HepG2 (cell line): Measurements from ENCODE around the gene PTPRF. TPM values are rescaled to one million over a fixed set of nuclear protein-coding genes. Genes with fewer than 3 reads are reported as not detected.

Experiments
- KAT7 ChIP-seq: IDR thresholded peaks from 2 replicates; pipeline ENCODE4 v1.6.1; 2018; ENCODE audit warnings: borderline replicate concordance, missing compliant biosample characterization
- SRSF4 ChIP-seq: fragments of 200-400 bp; formaldehyde crosslinking; IDR thresholded peaks from one replicate; pipeline ENCODE4 v1.6.1; 2018; ENCODE audit warnings: mild to moderate bottlenecking, low read depth, low read length, moderate library complexity; ENCODE audit not compliant: poor library complexity, severe bottlenecking
- XRCC5 ChIP-seq: fragments of 200-400 bp; formaldehyde crosslinking; optimal IDR thresholded peaks from 2 replicates; pipeline ENCODE3; 2017; ENCODE audit warnings: mild to moderate bottlenecking, low read length
- ZNF160 ChIP-seq: sonication (generic); formaldehyde crosslinking; IDR thresholded peaks from 2 replicates; pipeline ENCODE4 v1.8.0; 2022; ENCODE audit warnings: mild to moderate bottlenecking, inconsistent platforms, missing genetic modification reagents
- ZNF343 ChIP-seq: sonication (generic); formaldehyde crosslinking; IDR thresholded peaks from 2 replicates; pipeline ENCODE4 v1.4.0; 2020; ENCODE audit warnings: mild to moderate bottlenecking, missing genetic modification reagents
- ZNF446 ChIP-seq: sonication (generic); formaldehyde crosslinking; IDR thresholded peaks from 2 replicates; pipeline ENCODE4 v1.5.0; 2020; ENCODE audit warnings: mild to moderate bottlenecking, missing genetic modification reagents
- polyA plus RNA-seq, 8 experiments: library from polyadenylated mRNA; depleted of rRNA in 3 of 8; stranded (reverse) in 7 of 8; unstranded in 1 of 8; fragments of >200 nt; fragmentation: Illumina TruSeq in 4 of 8; extraction: Trizol in 4 of 8; gene quantifications; 2 replicates each; pipeline versions ENCODE4 v1.2.1 to v1.2.3, GENCODE V29; 2011 to 2016; ENCODE audit warnings: low read depth in 4 of 8, missing spikeins in 1 of 8, mixed read lengths in 1 of 8; ENCODE audit not compliant: insufficient read depth in 1 of 8
- total RNA-seq, 5 experiments: library from RNA; depleted of rRNA; stranded (reverse); fragments of >200 nt; fragmentation: Illumina TruSeq; extraction: Trizol; gene quantifications; 2 replicates each; pipeline ENCODE4 v1.2.3, GENCODE V29; 2016; ENCODE audit warnings: low read depth in 1 of 5
- TF ChIP-seq, protein P1 (sequence below): sonication (generic); formaldehyde crosslinking; conservative IDR thresholded peaks from 2 replicates; pipeline ENCODE4 v1.8.0; 2022; ENCODE audit warnings: mild to moderate bottlenecking, moderate library complexity, missing genetic modification reagents
- TF ChIP-seq, protein P2 (sequence below): sonication (generic); formaldehyde crosslinking; IDR thresholded peaks from 2 replicates; pipeline ENCODE4 v1.4.0; 2020; ENCODE audit warnings: missing genetic modification reagents
- TF ChIP-seq, protein P3 (sequence below): sonication (generic); formaldehyde crosslinking; IDR thresholded peaks from 2 replicates; pipeline ENCODE4 v1.5.1; 2020; ENCODE audit warnings: missing genetic modification reagents, mild to moderate bottlenecking, borderline replicate concordance
- TF ChIP-seq, protein P4 (sequence below): sonication (generic); formaldehyde crosslinking; conservative IDR thresholded peaks from 2 replicates; pipeline ENCODE4 v1.4.0; 2020; ENCODE audit warnings: mild to moderate bottlenecking, missing genetic modification reagents, moderate library complexity
- TF ChIP-seq, protein P5 (sequence below): IDR thresholded peaks from 2 replicates; pipeline ENCODE4 v1.6.1; 2016; ENCODE audit warnings: low read depth, control low read depth

The PTPRF gene
- total and polyA plus RNA-seq, 2 of the 13 experiments (the other 11 are each of a cell fraction or from before 2014, with no cell fraction given), result 55.9 to 167 TPM

DNA sequence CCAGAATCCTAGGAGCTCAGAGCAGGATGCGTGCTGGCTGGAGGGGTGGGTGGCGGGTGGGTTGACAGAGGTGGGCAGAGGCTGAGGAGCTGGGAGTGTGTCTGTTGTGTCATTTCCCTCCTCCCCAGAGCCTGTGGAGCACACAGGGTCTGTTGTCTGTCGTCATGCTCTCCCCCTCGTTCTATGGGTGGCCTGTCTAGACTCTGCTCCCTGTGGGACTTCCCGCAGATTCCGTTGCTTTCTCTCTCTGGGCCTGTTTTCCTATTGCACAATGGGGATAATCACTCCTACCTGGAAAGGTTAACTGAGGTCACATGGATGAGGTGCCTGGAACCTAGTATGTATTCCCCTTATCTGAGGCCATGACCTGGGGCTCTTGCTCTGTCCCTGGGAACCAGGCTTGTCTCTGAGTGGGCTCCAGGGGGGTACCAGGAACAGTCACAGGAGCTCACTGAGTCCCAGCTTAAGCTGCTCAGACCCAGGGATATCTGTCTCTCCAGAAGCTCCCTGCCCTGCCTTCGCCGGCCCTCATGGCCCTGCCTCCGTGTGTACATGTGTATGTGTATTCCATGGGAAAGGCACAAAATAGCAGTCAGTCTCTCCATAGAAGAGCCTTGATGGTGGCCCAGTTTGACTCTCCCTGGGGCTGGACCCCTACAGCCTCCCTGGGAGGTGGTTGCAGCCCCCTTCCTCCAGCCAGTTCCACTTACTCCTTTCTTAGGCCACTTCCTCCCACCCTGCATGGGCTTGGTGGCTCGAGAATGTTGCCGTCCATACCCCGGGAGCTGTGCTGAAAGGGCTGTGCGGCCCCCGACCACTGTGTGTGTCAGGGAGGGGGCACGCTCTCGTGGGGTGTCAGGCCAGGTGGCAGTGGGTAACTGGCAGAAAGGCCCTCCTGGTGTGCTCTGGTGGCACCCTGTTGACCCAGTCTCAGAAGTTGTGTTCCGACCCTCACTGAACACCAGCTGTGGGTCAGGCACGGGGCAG is 17.9 kb downstream of the PTPRF start (continued):
- TF ChIP-seq, protein P1, sequence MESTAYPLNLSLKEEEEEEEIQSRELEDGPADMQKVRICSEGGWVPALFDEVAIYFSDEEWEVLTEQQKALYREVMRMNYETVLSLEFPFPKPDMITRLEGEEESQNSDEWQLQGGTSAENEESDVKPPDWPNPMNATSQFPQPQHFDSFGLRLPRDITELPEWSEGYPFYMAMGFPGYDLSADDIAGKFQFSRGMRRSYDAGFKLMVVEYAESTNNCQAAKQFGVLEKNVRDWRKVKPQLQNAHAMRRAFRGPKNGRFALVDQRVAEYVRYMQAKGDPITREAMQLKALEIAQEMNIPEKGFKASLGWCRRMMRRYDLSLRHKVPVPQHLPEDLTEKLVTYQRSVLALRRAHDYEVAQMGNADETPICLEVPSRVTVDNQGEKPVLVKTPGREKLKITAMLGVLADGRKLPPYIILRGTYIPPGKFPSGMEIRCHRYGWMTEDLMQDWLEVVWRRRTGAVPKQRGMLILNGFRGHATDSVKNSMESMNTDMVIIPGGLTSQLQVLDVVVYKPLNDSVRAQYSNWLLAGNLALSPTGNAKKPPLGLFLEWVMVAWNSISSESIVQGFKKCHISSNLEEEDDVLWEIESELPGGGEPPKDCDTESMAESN (CRISPR knock-in tag), result peak; percentile 83; the same call in 1 of the 2 replicates
- TF ChIP-seq, protein P2, sequence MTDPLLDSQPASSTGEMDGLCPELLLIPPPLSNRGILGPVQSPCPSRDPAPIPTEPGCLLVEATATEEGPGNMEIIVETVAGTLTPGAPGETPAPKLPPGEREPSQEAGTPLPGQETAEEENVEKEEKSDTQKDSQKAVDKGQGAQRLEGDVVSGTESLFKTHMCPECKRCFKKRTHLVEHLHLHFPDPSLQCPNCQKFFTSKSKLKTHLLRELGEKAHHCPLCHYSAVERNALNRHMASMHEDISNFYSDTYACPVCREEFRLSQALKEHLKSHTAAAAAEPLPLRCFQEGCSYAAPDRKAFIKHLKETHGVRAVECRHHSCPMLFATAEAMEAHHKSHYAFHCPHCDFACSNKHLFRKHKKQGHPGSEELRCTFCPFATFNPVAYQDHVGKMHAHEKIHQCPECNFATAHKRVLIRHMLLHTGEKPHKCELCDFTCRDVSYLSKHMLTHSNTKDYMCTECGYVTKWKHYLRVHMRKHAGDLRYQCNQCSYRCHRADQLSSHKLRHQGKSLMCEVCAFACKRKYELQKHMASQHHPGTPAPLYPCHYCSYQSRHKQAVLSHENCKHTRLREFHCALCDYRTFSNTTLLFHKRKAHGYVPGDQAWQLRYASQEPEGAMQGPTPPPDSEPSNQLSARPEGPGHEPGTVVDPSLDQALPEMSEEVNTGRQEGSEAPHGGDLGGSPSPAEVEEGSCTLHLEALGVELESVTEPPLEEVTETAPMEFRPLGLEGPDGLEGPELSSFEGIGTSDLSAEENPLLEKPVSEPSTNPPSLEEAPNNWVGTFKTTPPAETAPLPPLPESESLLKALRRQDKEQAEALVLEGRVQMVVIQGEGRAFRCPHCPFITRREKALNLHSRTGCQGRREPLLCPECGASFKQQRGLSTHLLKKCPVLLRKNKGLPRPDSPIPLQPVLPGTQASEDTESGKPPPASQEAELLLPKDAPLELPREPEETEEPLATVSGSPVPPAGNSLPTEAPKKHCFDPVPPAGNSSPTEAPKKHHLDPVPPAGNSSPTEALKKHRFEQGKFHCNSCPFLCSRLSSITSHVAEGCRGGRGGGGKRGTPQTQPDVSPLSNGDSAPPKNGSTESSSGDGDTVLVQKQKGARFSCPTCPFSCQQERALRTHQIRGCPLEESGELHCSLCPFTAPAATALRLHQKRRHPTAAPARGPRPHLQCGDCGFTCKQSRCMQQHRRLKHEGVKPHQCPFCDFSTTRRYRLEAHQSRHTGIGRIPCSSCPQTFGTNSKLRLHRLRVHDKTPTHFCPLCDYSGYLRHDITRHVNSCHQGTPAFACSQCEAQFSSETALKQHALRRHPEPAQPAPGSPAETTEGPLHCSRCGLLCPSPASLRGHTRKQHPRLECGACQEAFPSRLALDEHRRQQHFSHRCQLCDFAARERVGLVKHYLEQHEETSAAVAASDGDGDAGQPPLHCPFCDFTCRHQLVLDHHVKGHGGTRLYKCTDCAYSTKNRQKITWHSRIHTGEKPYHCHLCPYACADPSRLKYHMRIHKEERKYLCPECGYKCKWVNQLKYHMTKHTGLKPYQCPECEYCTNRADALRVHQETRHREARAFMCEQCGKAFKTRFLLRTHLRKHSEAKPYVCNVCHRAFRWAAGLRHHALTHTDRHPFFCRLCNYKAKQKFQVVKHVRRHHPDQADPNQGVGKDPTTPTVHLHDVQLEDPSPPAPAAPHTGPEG, result 0 out of 2 replicates have a peak, but pooled peaks have one; percentile 58
- peak; percentile 63 for TF ChIP-seq XRCC5
- TF ChIP-seq KAT7 (CRISPR knock-in tag), result peak; percentile 42; the same call in 1 of the 2 replicates
- 0 out of 2 replicates have a peak, but pooled peaks have one; percentile 70 for TF ChIP-seq ZNF343
- TF ChIP-seq SRSF4, result no peak
- TF ChIP-seq, protein P3, sequence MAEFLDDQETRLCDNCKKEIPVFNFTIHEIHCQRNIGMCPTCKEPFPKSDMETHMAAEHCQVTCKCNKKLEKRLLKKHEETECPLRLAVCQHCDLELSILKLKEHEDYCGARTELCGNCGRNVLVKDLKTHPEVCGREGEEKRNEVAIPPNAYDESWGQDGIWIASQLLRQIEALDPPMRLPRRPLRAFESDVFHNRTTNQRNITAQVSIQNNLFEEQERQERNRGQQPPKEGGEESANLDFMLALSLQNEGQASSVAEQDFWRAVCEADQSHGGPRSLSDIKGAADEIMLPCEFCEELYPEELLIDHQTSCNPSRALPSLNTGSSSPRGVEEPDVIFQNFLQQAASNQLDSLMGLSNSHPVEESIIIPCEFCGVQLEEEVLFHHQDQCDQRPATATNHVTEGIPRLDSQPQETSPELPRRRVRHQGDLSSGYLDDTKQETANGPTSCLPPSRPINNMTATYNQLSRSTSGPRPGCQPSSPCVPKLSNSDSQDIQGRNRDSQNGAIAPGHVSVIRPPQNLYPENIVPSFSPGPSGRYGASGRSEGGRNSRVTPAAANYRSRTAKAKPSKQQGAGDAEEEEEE (CRISPR knock-in tag), result no peak
- TF ChIP-seq ZNF160 (CRISPR knock-in tag), result 0 out of 2 replicates have a peak, but pooled peaks have one; percentile 34
- TF ChIP-seq ZNF446, result 0 out of 2 replicates have a peak, but pooled peaks have one; percentile 28
- TF ChIP-seq, protein P4, sequence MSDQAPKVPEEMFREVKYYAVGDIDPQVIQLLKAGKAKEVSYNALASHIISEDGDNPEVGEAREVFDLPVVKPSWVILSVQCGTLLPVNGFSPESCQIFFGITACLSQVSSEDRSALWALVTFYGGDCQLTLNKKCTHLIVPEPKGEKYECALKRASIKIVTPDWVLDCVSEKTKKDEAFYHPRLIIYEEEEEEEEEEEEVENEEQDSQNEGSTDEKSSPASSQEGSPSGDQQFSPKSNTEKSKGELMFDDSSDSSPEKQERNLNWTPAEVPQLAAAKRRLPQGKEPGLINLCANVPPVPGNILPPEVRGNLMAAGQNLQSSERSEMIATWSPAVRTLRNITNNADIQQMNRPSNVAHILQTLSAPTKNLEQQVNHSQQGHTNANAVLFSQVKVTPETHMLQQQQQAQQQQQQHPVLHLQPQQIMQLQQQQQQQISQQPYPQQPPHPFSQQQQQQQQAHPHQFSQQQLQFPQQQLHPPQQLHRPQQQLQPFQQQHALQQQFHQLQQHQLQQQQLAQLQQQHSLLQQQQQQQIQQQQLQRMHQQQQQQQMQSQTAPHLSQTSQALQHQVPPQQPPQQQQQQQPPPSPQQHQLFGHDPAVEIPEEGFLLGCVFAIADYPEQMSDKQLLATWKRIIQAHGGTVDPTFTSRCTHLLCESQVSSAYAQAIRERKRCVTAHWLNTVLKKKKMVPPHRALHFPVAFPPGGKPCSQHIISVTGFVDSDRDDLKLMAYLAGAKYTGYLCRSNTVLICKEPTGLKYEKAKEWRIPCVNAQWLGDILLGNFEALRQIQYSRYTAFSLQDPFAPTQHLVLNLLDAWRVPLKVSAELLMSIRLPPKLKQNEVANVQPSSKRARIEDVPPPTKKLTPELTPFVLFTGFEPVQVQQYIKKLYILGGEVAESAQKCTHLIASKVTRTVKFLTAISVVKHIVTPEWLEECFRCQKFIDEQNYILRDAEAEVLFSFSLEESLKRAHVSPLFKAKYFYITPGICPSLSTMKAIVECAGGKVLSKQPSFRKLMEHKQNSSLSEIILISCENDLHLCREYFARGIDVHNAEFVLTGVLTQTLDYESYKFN (CRISPR knock-in tag), result peak; percentile 99
- TF ChIP-seq, protein P5, sequence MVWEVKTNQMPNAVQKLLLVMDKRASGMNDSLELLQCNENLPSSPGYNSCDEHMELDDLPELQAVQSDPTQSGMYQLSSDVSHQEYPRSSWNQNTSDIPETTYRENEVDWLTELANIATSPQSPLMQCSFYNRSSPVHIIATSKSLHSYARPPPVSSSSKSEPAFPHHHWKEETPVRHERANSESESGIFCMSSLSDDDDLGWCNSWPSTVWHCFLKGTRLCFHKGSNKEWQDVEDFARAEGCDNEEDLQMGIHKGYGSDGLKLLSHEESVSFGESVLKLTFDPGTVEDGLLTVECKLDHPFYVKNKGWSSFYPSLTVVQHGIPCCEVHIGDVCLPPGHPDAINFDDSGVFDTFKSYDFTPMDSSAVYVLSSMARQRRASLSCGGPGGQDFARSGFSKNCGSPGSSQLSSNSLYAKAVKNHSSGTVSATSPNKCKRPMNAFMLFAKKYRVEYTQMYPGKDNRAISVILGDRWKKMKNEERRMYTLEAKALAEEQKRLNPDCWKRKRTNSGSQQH (CRISPR knock-in tag), result peak; percentile 90; the same call in 1 of the 2 replicates
